GM18499 (cell line): ENCODE measurements around the gene ROPN1L.
"Not testable (repeated sequence)": the region's sequence is repeated elsewhere in the genome, so short reads cannot be mapped to it uniquely, and the experiment has no call there.

ENCODE experiments used
- ATAC-seq: cut with Tn5 transposase; IDR thresholded peaks from one replicate; pipeline ENCODE4 v1.9.1; 2021; ENCODE audit warnings: moderate number of reproducible peaks; ENCODE audit not compliant: insufficient read depth, unreplicated experiment

ROPN1L gene

GRCh38 chr5:10497554-10497953 is 55.9 kb downstream of the ROPN1L start:
- ATAC-seq = no peak

GRCh38 chr5:10498350-10498749 is 56.7 kb downstream of the ROPN1L start:
- no peak for ATAC-seq

- ATAC-seq = no peak
Observed at GRCh38 chr5:10499066-10499465, 57.4 kb downstream of the ROPN1L start.

- ATAC-seq = no peak
Observed at GRCh38 chr5:10499776-10500175, 58.1 kb downstream of the ROPN1L start.

- ATAC-seq = no peak
Observed at GRCh38 chr5:10500669-10501068, 59.0 kb downstream of the ROPN1L start.

- no peak for ATAC-seq
Observed at GRCh38 chr5:10501554-10502075, 59.9 kb downstream of the ROPN1L start.

- ATAC-seq = no peak
Observed at GRCh38 chr5:10502130-10502529, 60.5 kb downstream of the ROPN1L start.

- no peak for ATAC-seq
Observed at GRCh38 chr5:10502578-10502977, 60.9 kb downstream of the ROPN1L start.

- ATAC-seq = no peak
Observed at GRCh38 chr5:10503321-10503720, 61.6 kb downstream of the ROPN1L start.

- no peak for ATAC-seq
Observed at GRCh38 chr5:10503997-10504793, 62.5 kb downstream of the ROPN1L start.

GRCh38 chr5:10505517-10506095 is 63.9 kb downstream of the ROPN1L start:
- ATAC-seq = peak; percentile 83

GRCh38 chr5:10506535-10506934 is 64.9 kb downstream of the ROPN1L start:
- no peak for ATAC-seq

GRCh38 chr5:10507575-10508096 is 66.0 kb downstream of the ROPN1L start:
- no peak for ATAC-seq

- no peak for ATAC-seq
Observed at GRCh38 chr5:10509575-10509974, 67.9 kb downstream of the ROPN1L start.

GRCh38 chr5:10511741-10512640 is 70.3 kb downstream of the ROPN1L start:
- no peak for ATAC-seq

GRCh38 chr5:10513501-10514442 is 72.1 kb downstream of the ROPN1L start:
- ATAC-seq = no peak

- ATAC-seq = not testable (repeated sequence)
Observed at GRCh38 chr5:10514572-10514971, 72.9 kb downstream of the ROPN1L start.
